Tibial artery (tissue), 4 donors: Measurements from ENCODE around the gene SREBF1.

Source experiments
- DNase-seq, 2 donors: peaks; one replicate each; pipeline ENCODE4 v3.0.0-alpha.2; 2019
- H3K27ac ChIP-seq, 2 donors: fragments of 200-600 bp; sonication (generic) in 1 of 2; 1 replicate in 1 of 2; 2 replicates in 1 of 2; pipeline ENCODE4 v1.5.1; 2018 to 2019; ENCODE audit warnings: mild to moderate bottlenecking in 1 of 2
- H3K27me3 ChIP-seq, 2 donors: fragments of 200-600 bp; sonication (generic) in 1 of 2; one replicate each; pipeline versions ENCODE4 v1.5.1 to v1.6.0; 2016 to 2019
- H3K36me3 ChIP-seq, 3 donors: fragments of 200-600 bp; sonication (generic) in 2 of 3; one replicate each; pipeline ENCODE4 v1.5.1; 2016 to 2019; ENCODE audit warnings: mild to moderate bottlenecking in 2 of 3
- H3K4me1 ChIP-seq, 4 donors: fragments of 200-600 bp; sonication (generic) in 2 of 4; 1 replicate in 3 of 4; 2 replicates in 1 of 4; pipeline ENCODE4 v1.5.1; 2016 to 2019
- H3K4me3 ChIP-seq, 2 donors: fragments of 200-600 bp; sonication (generic) in 1 of 2; 1 replicate in 1 of 2; 2 replicates in 1 of 2; pipeline ENCODE4 v1.5.1; 2018 to 2019; ENCODE audit warnings: mild to moderate bottlenecking in 2 of 2
- H3K9me3 ChIP-seq, 3 donors: fragments of 200-600 bp; sonication (generic) in 1 of 3; one replicate each; pipeline ENCODE4 v1.5.1; 2016 to 2019
- CTCF ChIP-seq, 2 experiments: fragments of 200-600 bp in 1 of 2; fragments of 450-650 bp in 1 of 2; IDR thresholded peaks; one replicate each; pipeline ENCODE4 v1.5.1; 2017 to 2019; ENCODE audit warnings: antibody characterized with exemption in 2 of 2, mild to moderate bottlenecking in 1 of 2, moderate library complexity in 1 of 2
- intact Hi-C: fragments of 100-400 bp; cut with DNase I; formaldehyde crosslinking; loops from one replicate; pipeline ENCODE4 v1.15.0; 2023; ENCODE audit warnings: low total_unique reads

The SREBF1 gene

DNA sequence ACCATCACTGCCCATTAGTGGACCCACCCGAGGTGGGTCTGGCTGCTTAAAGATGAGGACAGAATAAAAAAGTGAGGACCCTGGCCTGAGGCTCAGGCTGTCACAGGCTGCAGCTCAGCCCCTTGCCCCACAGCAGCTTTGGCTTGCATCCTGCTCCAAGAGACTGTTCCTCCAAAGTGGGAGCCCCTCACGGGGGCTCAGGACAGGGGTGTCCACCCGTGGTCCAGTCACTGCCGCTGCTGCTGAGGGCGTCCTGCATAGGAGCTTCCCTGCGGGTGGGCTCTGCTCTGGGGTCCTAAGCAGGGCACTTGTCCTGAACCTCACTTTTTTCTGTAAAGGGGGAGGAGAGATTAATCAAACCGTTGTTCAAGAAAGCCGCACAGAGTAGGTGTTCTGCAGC lies 47.8 kb downstream of the SREBF1 start:
- H3K4me1 ChIP-seq = peaks cover 5 to 41% (median 7%) of the 10 kb centered on the region in 4 donors
- no peaks in the 10 kb centered on the region for H3K9me3 ChIP-seq
- no peak overlapping the region for H3K4me3 ChIP-seq
- intact Hi-C loops = loop anchor here (10.0 kb wide), 1 partner anchor 104 kb away; the partner anchor contains the start of gene RAI1
- no peak for TF ChIP-seq CTCF (IDR thresholded peaks at IDR 0.05)
- H3K27me3 ChIP-seq = no peaks in the 10 kb centered on the region
- H3K27ac ChIP-seq = no peak overlapping the region
- peaks cover 0 to 14% (median 3%) of the 10 kb centered on the region in 3 donors for H3K36me3 ChIP-seq
- DNase-seq = no peak

- Histone ChIP-seq H3K9me3 (no peaks in the 10 kb centered on the region), H3K4me3 (no peak overlapping the region), H3K27ac (no peak overlapping the region), H3K27me3 (no peaks in the 10 kb centered on the region), H3K36me3 (peaks cover 0 to under 1% (median 0%) of the 10 kb centered on the region in 3 donors), H3K4me1 (peaks cover 7 to 51% (median 20%) of the 10 kb centered on the region in 4 donors)
- intact Hi-C loops = loop anchor here (10.0 kb wide), 1 partner anchor 103 kb away; the partner anchor contains the start of gene RAI1
- DNase-seq = no peak
- TF ChIP-seq CTCF (IDR thresholded peaks at IDR 0.05) = no peak
Observed at GRCh38 chr17:17787568-17787967, 49.2 kb downstream of the SREBF1 start.

GRCh38 chr17:17786998-17787397 lies 49.8 kb downstream of the SREBF1 start:
- TF ChIP-seq CTCF (IDR thresholded peaks at IDR 0.05) = no peak
- intact Hi-C loops = loop anchor here (10.0 kb wide), 1 partner anchor 102 kb away; the partner anchor contains the start of gene RAI1

GRCh38 chr17:17785407-17785806 lies 51.4 kb downstream of the SREBF1 start:
- no peak for DNase-seq
- intact Hi-C loops = loop anchor here (10.0 kb wide), 1 partner anchor 101 kb away; the partner anchor contains the start of gene RAI1
- TF ChIP-seq CTCF (IDR thresholded peaks at IDR 0.05) = no peak
- H3K27ac ChIP-seq = no peak overlapping the region
- H3K36me3 ChIP-seq = no peaks in the 10 kb centered on the region
- no peak overlapping the region for H3K4me3 ChIP-seq
- no peaks in the 10 kb centered on the region for H3K9me3 ChIP-seq
- H3K27me3 ChIP-seq = no peaks in the 10 kb centered on the region
- peaks cover 13 to 61% (median 36%) of the 10 kb centered on the region in 4 donors for H3K4me1 ChIP-seq

More at GRCh38 chr17:17786998-17787397, 49.8 kb downstream of the SREBF1 start:
- no peak for DNase-seq
- Histone ChIP-seq H3K27me3 (no peaks in the 10 kb centered on the region), H3K36me3 (no peaks in the 10 kb centered on the region), H3K4me3 (no peak overlapping the region), H3K27ac (no peak overlapping the region), H3K4me1 (peaks cover 7 to 54% (median 22%) of the 10 kb centered on the region in 4 donors), H3K9me3 (no peaks in the 10 kb centered on the region)

DNA sequence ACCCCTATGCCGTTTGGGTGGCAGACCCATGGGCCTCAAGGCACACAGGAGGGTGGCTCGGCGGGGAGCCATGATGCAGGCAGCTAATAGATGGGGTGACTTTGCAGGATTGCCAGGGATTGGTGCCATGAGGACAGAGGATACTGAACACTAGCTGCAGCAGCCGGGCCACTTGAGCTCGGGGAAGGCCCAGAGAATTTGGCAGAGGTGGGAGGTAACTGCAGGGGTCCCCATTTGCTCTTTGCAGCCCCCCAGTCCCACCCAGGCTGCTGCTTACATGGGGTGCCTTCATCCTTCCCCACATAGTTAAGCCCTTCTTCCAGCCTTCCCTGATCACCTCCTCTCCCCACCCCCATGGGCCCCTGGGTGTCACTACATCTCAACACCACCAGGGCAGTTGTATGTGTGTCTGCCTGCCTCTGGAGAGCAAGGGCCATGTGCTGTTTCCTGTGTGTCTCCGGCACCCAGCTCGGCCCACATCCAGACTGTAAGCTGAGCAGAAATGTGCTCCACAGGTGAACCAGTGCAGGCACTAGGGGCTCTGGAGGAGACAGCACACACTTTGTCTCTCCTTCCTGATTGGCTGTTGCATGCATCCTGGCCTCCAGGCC lies 52.0 kb downstream of the SREBF1 start:
- no peak overlapping the region for H3K4me3 ChIP-seq
- intact Hi-C loops = loop anchor here (5.0 to 10.0 kb wide), 2 partner anchors 100 to 303 kb away; partner anchors contain the start of genes DRG2 and RAI1
- H3K27ac ChIP-seq = peak overlapping the region in 1 of 2 donors; percentile 41

More for the DNA sequence above, 52.0 kb downstream of the SREBF1 start:
- H3K9me3 ChIP-seq = no peaks in the 10 kb centered on the region
- no peaks in the 10 kb centered on the region for H3K27me3 ChIP-seq
- peaks cover 13 to 56% (median 36%) of the 10 kb centered on the region in 4 donors for H3K4me1 ChIP-seq
- DNase-seq = no peak
- TF ChIP-seq CTCF (IDR thresholded peaks at IDR 0.05) = no peak
- H3K36me3 ChIP-seq = no peaks in the 10 kb centered on the region
